ENCODE results near the gene RPEL1.
A peak's percentile ranks its signal among the peaks of the same experiment; 100 is the strongest.

RPEL1 gene

GRCh38 chr10:103265717-103266329, 20.1 kb downstream of the RPEL1 start:
- TF ChIP-seq L3MBTL2 (conservative IDR thresholded peaks at IDR 0.05) = no peak
- TF ChIP-seq, protein P1, sequence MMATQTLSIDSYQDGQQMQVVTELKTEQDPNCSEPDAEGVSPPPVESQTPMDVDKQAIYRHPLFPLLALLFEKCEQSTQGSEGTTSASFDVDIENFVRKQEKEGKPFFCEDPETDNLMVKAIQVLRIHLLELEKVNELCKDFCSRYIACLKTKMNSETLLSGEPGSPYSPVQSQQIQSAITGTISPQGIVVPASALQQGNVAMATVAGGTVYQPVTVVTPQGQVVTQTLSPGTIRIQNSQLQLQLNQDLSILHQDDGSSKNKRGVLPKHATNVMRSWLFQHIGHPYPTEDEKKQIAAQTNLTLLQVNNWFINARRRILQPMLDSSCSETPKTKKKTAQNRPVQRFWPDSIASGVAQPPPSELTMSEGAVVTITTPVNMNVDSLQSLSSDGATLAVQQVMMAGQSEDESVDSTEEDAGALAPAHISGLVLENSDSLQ (IDR thresholded peaks at IDR 0.05) = no peak
- no peak for TF ChIP-seq HDGF (IDR thresholded peaks at IDR 0.05; ENCODE audit: borderline replicate concordance)
- TF ChIP-seq CTBP1 (IDR thresholded peaks at IDR 0.05; ENCODE audit: borderline replicate concordance) = no peak
- TF ChIP-seq ELF4 (IDR thresholded peaks at IDR 0.05) = no peak
- TF ChIP-seq ZNF384 (IDR thresholded peaks at IDR 0.05) = no peak
- no peak for TF ChIP-seq ARNT (IDR thresholded peaks at IDR 0.05)
- no peak for TF ChIP-seq SP1 (IDR thresholded peaks at IDR 0.05)
- peak; percentile 63 for DNase-seq (ENCODE audit: extremely low spot score)
- POLR2A ChIA-PET = no interaction called here
- CTCF ChIA-PET = interaction anchor here (0.9 kb wide), 1 partner anchor 11 kb away, joined by 3 read pairs; the partner anchor contains the start of gene INA

- no peak for TF ChIP-seq ELF4 (IDR thresholded peaks at IDR 0.05)
- TF ChIP-seq ZNF384 (IDR thresholded peaks at IDR 0.05) = no peak
- no peak for TF ChIP-seq FOXA1 (IDR thresholded peaks at IDR 0.05)
- no peak for TF ChIP-seq LEF1 (IDR thresholded peaks at IDR 0.05; ENCODE audit: borderline replicate concordance)
- no peak for TF ChIP-seq L3MBTL2 (conservative IDR thresholded peaks at IDR 0.05)
- no peak for TF ChIP-seq TARDBP (IDR thresholded peaks at IDR 0.05)
- no peak for TF ChIP-seq HDGF (IDR thresholded peaks at IDR 0.05; ENCODE audit: borderline replicate concordance)
- TF ChIP-seq FOXK2 (IDR thresholded peaks at IDR 0.05) = no peak
- TF ChIP-seq, protein P1 (IDR thresholded peaks at IDR 0.05) = no peak
- POLR2A ChIA-PET = no interaction called here
- no peak for DNase-seq (ENCODE audit: extremely low spot score)
- CTCF ChIA-PET = no interaction called here
Measured at GRCh38 chr10:103273041-103273441, 27.4 kb downstream of the RPEL1 start.

DNA sequence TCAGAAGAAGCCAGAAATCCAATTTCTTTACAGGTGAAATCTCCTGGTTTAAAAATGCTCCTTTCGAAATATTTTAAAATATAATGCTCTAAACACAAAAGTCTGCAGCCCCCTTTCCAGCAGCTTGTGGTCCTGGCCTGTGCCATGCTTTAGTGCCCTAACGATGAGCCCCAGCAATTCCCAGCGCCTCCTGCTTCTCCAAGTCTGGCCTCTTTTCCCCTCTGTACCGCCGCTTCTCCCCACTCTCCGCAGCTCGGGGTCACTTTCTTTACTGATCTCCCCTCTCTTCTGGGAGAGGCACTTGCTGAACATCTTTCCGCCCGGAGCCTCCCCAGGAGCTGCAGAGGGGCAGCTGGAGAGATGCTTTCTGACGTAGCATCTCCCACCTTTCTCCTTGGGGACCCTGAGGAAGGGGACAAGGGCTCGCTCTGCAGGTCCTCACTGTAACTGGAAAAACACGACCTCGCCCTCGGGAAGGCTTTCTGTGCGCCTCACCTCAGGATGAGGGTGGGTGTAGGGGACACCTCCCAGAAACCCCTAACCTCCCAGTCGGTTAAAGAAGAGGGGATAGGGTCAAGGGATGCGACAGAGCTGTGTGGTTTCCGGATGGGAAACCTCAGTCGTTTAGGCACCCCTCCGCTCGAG, 30.7 kb downstream of the RPEL1 start:
- no peak for DNase-seq (ENCODE audit: extremely low spot score)
- TF ChIP-seq L3MBTL2 (conservative IDR thresholded peaks at IDR 0.05) = no peak
- TF ChIP-seq NFRKB (IDR thresholded peaks at IDR 0.05) = no peak
- no peak for TF ChIP-seq LEF1 (IDR thresholded peaks at IDR 0.05; ENCODE audit: borderline replicate concordance)
- no peak for TF ChIP-seq ELF4 (IDR thresholded peaks at IDR 0.05)
- TF ChIP-seq HDGF (IDR thresholded peaks at IDR 0.05; ENCODE audit: borderline replicate concordance) = no peak
- no peak for TF ChIP-seq ZNF384 (IDR thresholded peaks at IDR 0.05)
- no peak for TF ChIP-seq FOXA1 (IDR thresholded peaks at IDR 0.05)
- no peak for TF ChIP-seq CTBP1 (IDR thresholded peaks at IDR 0.05; ENCODE audit: borderline replicate concordance)
- TF ChIP-seq, protein P1 (IDR thresholded peaks at IDR 0.05) = no peak
- TF ChIP-seq FOXM1 (IDR thresholded peaks at IDR 0.05; ENCODE audit: borderline replicate concordance) = no peak
- TF ChIP-seq ARNT (IDR thresholded peaks at IDR 0.05) = no peak
- TF ChIP-seq FOXK2 (IDR thresholded peaks at IDR 0.05) = no peak
- TF ChIP-seq SP1 (IDR thresholded peaks at IDR 0.05) = no peak
- no peak for TF ChIP-seq TARDBP (IDR thresholded peaks at IDR 0.05)
- no peak for TF ChIP-seq SUZ12 (IDR thresholded peaks at IDR 0.05)
- TF ChIP-seq BHLHE40 (IDR thresholded peaks at IDR 0.05; ENCODE audit: borderline replicate concordance) = no peak
- ChIA-PET CTCF (no interaction called here), POLR2A (no interaction called here)

- ChIA-PET POLR2A (interaction anchor here (0.6 to 1.7 kb wide), 2 partner anchors 28 to 38 kb away, joined by 3 read pairs; no protein-coding TSS in a partner anchor), CTCF (interaction anchor here (0.6 kb wide), 1 partner anchor 11 kb away, joined by 3 read pairs; no protein-coding TSS in a partner anchor)
- TF ChIP-seq L3MBTL2 (conservative IDR thresholded peaks at IDR 0.05) = peak; percentile 88
- TF ChIP-seq ZNF384 (IDR thresholded peaks at IDR 0.05) = no peak
- DNase-seq (ENCODE audit: extremely low spot score) = peak; percentile 92
Measured at GRCh38 chr10:103276896-103277712, 31.4 kb downstream of the RPEL1 start, which contains the start of gene INA. Gene INA (plus strand): TSS chr10:103277138. CDS start chr10:103277212, 74 bp downstream.

DNA sequence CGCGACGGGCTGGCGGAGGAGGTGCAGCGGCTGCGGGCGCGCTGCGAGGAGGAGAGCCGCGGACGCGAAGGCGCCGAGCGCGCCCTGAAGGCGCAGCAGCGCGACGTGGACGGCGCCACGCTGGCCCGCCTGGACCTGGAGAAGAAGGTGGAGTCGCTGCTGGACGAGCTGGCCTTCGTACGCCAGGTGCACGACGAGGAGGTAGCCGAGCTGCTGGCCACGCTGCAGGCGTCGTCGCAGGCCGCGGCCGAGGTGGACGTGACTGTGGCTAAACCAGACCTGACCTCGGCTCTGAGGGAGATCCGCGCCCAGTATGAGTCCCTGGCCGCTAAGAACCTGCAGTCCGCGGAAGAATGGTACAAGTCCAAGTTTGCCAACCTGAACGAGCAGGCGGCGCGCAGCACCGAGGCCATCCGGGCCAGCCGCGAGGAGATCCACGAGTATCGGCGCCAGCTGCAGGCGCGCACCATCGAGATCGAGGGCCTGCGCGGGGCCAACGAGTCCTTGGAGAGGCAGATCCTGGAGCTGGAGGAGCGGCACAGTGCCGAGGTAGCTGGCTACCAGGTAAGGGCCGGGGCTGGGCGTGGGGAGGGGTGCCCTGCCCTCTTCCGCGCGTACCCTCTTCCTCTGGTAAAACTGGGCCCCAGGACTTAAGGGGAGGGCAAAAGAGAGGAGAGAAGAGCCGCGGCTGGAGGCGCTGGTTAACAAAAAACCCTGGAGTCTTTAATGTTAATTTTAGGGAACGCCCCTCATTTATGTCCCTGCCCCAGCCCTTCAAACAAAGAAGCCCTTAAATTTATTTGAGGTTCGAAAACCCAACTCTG, 32.2 kb downstream of the RPEL1 start:
- no peak for DNase-seq (ENCODE audit: extremely low spot score)
- CTCF ChIA-PET = no interaction called here
- TF ChIP-seq SUZ12 (IDR thresholded peaks at IDR 0.05) (no peak), ARNT (IDR thresholded peaks at IDR 0.05) (no peak), SP1 (IDR thresholded peaks at IDR 0.05) (no peak), LEF1 (IDR thresholded peaks at IDR 0.05; ENCODE audit: borderline replicate concordance) (no peak), CTBP1 (IDR thresholded peaks at IDR 0.05; ENCODE audit: borderline replicate concordance) (no peak), TARDBP (IDR thresholded peaks at IDR 0.05) (no peak), FOXA1 (IDR thresholded peaks at IDR 0.05) (no peak), HDGF (IDR thresholded peaks at IDR 0.05; ENCODE audit: borderline replicate concordance) (no peak), FOXK2 (IDR thresholded peaks at IDR 0.05) (no peak)
- POLR2A ChIA-PET = interaction anchor here (0.6 to 1.7 kb wide), 2 partner anchors 29 to 37 kb away, joined by 3 read pairs; no protein-coding TSS in a partner anchor
